ENCODE data around the gene GMDS. TPM values are rescaled to one million over a fixed set of nuclear protein-coding genes. Genes with fewer than 3 reads are reported as not detected.

The GMDS gene
- total RNA-seq, 2 donors from 2014 or later = 18.2 to 20.5 TPM

DNA sequence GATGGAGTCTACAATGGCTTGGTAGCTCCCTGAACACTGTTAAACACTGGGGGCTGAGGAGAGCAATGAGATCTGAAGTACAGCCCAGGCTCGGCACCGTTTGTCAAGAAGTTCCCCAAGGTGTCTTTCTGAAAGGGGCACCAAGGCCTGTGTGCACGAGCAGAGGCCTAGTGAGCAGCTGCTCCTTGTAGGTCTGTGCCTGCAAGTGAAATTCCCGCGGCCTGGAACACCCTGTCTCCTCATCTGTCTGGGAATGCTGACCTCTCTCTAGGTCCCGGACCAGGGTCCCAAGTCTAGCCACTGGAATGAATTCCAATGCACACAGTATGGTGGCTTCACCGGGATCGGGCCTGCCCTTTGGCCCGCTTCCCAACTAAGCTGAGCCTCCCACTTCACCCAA lies 500.9 kb downstream of the GMDS start:
- no peaks in the 10 kb centered on the region for H3K9me3 ChIP-seq (ENCODE audit: control insufficient read depth, low read length, poor library complexity, severe bottlenecking)
- Mint-ChIP-seq H3K4me3 (no peak overlapping the region), H3K36me3 (ENCODE audit: low read depth) (peaks cover 3% of the 10 kb centered on the region), H3K27me3 (no peaks in the 10 kb centered on the region), H3K4me1 (peaks cover 2% of the 10 kb centered on the region), H3K27ac (no peak overlapping the region)
- ATAC-seq (no peak), DNase-seq (no peak)

DNA sequence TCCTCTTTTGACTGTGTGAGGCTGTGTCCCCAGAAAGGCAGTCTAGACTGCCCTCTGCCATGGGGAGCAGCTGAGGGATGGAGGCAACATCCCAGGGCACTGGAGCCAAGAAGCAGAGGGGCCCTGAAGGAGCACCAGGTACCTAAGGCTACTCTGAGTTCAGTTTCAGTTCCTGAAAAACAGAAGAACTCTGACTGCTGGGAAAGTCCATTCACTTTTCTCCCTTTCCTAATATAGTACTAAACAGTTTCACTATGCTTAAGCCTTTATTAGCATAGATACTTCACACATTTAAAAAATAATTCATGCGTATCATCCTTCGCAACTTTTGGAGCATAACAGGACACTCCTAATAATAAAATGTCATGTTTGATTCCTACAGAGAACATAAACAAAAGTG lies 505.7 kb downstream of the GMDS start:
- Mint-ChIP-seq H3K27me3 (no peaks in the 10 kb centered on the region), H3K4me3 (no peak overlapping the region), H3K27ac (no peak overlapping the region), H3K4me1 (peaks cover 2% of the 10 kb centered on the region), H3K36me3 (ENCODE audit: low read depth) (peaks cover 4% of the 10 kb centered on the region)
- ATAC-seq (no peak), DNase-seq (no peak)
- no peaks in the 10 kb centered on the region for H3K9me3 ChIP-seq (ENCODE audit: control insufficient read depth, low read length, poor library complexity, severe bottlenecking)

DNA sequence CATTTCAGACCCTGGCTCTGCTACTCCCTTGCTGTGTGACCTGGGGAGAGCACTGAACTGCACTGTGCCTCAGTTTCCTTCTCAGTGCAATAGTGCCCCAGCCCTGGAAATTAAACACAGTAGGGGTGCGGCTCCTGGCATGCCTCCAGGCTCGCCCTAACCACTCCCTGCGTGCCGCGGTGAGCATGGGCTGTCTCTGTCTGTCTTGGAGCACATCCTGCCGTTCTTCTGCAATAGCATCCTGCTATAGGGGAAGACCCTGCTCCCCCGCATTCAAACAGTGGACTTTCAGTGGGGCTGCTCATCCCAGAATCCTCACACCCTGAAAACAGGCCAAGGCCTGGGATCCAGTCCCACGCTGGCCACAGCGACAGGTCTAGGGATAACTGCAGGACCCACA lies 506.2 kb downstream of the GMDS start:
- Mint-ChIP-seq H3K27ac (no peak overlapping the region), H3K36me3 (ENCODE audit: low read depth) (peaks cover 4% of the 10 kb centered on the region), H3K4me3 (no peak overlapping the region), H3K4me1 (peaks cover 2% of the 10 kb centered on the region), H3K27me3 (no peaks in the 10 kb centered on the region)
- no peak for ATAC-seq
- no peaks in the 10 kb centered on the region for H3K9me3 ChIP-seq (ENCODE audit: control insufficient read depth, low read length, poor library complexity, severe bottlenecking)
- no peak for DNase-seq

DNA sequence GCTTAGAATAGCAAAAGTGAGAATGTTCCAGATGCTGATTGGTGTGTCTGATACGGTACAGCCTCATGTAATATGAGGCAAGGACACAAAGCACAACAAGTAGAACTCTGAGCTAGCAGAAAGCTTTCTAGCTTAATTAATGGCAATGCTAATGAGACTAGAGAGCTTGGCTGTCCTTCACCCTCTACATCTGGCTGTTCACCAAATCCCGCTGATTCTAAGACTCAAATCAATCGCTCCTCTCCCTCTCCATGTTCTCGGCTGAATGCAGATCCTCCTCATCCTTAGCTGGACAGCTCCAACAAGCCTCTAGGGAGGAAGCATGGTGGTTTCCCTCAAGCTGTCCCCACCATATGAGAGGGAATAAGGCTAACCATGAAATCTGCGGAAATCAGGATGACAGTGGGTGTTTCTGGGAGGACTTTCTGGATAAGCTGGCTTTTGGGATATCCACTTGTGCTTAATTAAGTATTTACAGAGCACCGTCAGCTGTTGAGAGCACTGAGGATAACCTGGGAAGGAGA lies 506.8 kb downstream of the GMDS start:
- ATAC-seq = no peak
- Mint-ChIP-seq H3K27me3 (no peaks in the 10 kb centered on the region), H3K4me3 (no peak overlapping the region), H3K36me3 (ENCODE audit: low read depth) (peaks cover 4% of the 10 kb centered on the region), H3K4me1 (peaks cover 2% of the 10 kb centered on the region), H3K27ac (no peak overlapping the region)
- no peaks in the 10 kb centered on the region for H3K9me3 ChIP-seq (ENCODE audit: control insufficient read depth, low read length, poor library complexity, severe bottlenecking)
- no peak for DNase-seq

DNA sequence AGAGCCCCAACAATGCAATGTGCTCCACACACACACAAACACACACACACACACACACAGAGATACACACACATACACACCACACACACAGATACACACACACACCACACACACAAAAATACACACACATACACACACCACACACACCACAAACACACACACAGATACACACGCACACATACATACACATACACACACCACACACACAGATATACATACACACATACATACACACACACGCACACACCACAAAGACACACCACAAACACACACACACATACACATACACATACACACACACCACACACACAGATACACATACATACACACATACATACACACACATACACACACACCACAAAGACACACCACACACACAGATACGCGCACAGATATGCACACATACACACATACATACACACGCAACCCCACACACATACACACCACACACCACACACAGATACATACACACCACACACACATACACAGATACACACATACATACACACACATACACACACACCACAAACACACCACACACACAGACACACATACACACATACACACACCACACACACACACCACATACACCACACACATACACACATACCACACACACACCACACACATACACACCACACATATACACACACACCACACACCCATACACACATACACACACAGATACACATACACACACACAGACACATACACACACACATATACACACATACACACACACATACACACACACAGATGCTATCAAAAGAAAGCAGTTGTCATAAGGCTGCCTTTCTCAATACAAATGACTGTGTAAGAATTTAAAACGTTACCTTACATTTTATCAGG lies 507.7 kb downstream of the GMDS start:
- H3K27ac Mint-ChIP-seq = no peak overlapping the region
- DNase-seq (no peak), ATAC-seq (no peak)
- H3K27me3 Mint-ChIP-seq = no peaks in the 10 kb centered on the region
- H3K4me3 Mint-ChIP-seq = no peak overlapping the region
- peaks cover 7% of the 10 kb centered on the region for H3K36me3 Mint-ChIP-seq (ENCODE audit: low read depth)
- H3K9me3 ChIP-seq (ENCODE audit: control insufficient read depth, low read length, poor library complexity, severe bottlenecking) = no peaks in the 10 kb centered on the region
- H3K4me1 Mint-ChIP-seq = peaks cover 2% of the 10 kb centered on the region

DNA sequence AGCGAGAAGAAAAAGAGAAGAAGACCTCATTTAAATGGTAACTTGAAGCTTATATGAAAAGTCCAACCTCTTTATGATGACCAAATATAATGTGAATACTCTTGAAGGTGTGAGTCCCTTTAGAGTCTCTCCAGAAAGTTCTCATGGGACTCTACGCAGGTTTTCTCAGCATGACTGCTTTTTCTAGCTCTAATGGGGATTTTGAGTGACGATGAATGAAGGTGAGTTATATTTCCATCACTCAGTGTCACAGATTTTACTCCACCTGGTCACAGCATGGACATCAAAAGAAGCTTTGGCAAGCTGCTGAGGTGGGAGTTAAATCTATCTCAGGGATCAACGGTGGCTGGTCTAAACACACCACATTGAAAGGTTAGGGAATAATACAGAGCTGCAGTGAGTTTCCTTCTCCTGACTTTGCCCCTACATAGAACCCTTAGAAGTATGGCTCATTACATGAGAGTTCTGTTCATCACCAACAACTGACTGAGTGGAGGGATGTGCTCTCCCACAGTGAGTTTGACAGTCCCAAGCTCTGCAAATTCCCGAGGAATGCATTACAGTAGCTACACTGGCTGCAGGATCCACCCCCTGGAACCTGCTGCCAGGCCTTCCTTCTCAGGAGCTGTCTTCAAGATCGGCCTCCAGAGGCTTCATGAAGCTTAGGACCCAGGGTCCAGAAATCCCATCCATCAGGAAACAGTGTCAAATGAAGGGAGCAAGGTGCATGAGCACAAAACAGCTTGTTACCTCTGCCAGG lies 508.9 kb downstream of the GMDS start:
- H3K4me1 Mint-ChIP-seq = peaks cover 2% of the 10 kb centered on the region
- H3K27ac Mint-ChIP-seq = no peak overlapping the region
- ATAC-seq = no peak

DNA sequence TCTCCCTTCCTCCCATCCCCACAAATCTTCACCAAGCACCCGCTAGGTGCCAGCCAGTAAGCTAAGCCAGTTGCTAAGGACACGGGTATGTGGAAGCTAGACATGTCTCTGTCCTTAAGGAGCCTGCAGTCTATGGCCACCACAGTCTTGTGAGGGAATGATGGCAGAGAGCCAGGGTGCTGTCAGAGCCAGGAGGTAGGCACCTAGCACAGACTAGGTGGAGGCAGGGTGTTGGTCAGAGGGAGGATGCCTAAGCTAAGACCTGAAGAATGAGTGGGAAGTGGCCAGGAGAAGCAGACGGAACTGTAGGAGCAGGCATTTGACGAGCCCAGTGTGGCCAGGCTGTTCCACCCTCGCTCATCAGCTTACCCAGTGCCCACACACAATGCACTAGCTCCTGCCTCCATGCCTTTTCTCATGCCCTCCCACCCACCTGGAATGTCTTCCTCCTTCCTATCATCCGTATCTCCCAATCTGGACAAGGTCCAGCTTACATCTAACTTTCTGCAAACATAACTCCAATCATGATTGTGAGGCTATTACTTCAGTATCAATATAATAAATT lies 510.1 kb downstream of the GMDS start:
- Mint-ChIP-seq H3K4me1 (no peaks in the 10 kb centered on the region), H3K36me3 (ENCODE audit: low read depth) (peaks cover 15% of the 10 kb centered on the region), H3K4me3 (no peak overlapping the region), H3K27ac (no peak overlapping the region), H3K27me3 (no peaks in the 10 kb centered on the region)
- ATAC-seq (no peak), DNase-seq (no peak)
- H3K9me3 ChIP-seq (ENCODE audit: control insufficient read depth, low read length, poor library complexity, severe bottlenecking) = no peaks in the 10 kb centered on the region

More for the DNA sequence above, 508.9 kb downstream of the GMDS start:
- H3K9me3 ChIP-seq (ENCODE audit: control insufficient read depth, low read length, poor library complexity, severe bottlenecking) = no peaks in the 10 kb centered on the region
- no peak overlapping the region for H3K4me3 Mint-ChIP-seq
- DNase-seq = no peak
- peaks cover 13% of the 10 kb centered on the region for H3K36me3 Mint-ChIP-seq (ENCODE audit: low read depth)
- H3K27me3 Mint-ChIP-seq = no peaks in the 10 kb centered on the region

DNA sequence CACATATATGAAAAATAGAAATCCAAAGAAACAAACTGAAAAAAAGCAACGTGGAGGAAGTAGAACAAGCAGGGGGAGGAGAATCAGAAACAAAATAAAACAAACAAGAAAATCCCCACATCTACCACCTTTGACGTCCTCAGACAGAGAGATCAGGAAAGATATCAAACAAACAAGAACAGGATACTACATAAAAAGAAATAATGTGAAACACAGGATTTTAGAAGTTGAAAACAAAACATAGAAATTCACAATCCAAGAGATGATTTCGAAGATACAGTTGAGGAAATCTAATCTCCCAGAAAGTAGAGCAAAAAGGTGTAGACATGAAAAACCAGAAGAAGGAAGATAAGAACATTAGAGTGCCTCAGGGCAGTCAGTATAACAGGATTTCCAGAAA lies 514.5 kb downstream of the GMDS start:
- no peak overlapping the region for H3K27ac Mint-ChIP-seq
- H3K36me3 Mint-ChIP-seq (ENCODE audit: low read depth) = peaks cover 13% of the 10 kb centered on the region
- no peaks in the 10 kb centered on the region for H3K4me1 Mint-ChIP-seq
- H3K9me3 ChIP-seq (ENCODE audit: control insufficient read depth, low read length, poor library complexity, severe bottlenecking) = no peaks in the 10 kb centered on the region
- H3K4me3 Mint-ChIP-seq = no peak overlapping the region
- H3K27me3 Mint-ChIP-seq = no peaks in the 10 kb centered on the region
- ATAC-seq = no peak
- DNase-seq = no peak

DNA sequence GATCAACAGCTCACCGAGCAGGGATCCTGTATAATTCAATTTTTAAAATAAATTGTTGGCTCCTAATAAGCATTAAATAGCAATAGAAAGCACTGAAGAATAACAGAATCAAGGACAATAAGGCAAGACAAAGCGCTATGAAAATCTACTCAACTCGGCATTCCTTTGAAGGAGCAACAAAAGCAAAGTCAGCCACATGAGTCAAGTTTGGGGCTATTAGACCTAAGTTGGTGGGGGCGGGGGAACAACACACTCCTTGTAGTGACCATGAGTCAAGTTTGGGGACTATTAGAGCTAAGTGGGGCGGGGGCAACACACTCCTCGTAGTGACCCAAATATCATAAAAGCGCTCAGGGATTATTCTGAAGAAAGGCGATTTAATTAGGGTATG lies 515.7 kb downstream of the GMDS start:
- ATAC-seq = no peak
- DNase-seq = no peak
- Mint-ChIP-seq H3K4me3 (no peak overlapping the region), H3K36me3 (ENCODE audit: low read depth) (peaks cover 15% of the 10 kb centered on the region), H3K4me1 (no peaks in the 10 kb centered on the region), H3K27ac (no peak overlapping the region), H3K27me3 (no peaks in the 10 kb centered on the region)
- no peaks in the 10 kb centered on the region for H3K9me3 ChIP-seq (ENCODE audit: control insufficient read depth, low read length, poor library complexity, severe bottlenecking)

DNA sequence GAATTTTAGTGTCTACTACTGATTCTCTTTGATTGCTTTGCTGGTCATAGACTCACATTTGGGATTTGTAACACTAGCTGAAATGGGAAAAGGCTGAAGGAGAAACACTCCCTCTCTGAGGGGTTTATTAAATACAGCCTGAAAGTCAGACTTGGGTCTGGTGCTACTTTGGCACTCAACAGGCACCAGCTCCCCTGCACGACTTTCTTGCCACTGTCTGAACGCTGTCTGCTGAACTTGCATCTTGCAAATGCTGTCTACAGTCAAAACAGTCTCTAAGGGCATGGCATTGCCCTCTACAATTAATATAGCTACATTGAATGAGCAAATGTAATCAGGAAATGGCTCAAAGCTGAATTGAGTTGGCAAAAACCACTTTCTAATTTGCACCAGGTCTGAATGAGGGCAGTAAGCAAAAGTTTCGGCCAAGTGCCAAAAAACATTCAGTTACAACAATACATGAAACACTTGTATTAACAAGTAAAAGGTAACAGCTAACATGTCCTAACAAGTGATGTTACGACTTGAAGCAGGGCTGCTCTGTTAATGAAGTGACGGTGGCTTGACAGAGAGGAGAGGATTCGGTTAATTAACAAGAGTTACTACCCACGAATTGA lies 516.2 kb downstream of the GMDS start:
- no peaks in the 10 kb centered on the region for H3K9me3 ChIP-seq (ENCODE audit: control insufficient read depth, low read length, poor library complexity, severe bottlenecking)
- Mint-ChIP-seq H3K4me3 (no peak overlapping the region), H3K27ac (no peak overlapping the region), H3K4me1 (no peaks in the 10 kb centered on the region), H3K36me3 (ENCODE audit: low read depth) (peaks cover 15% of the 10 kb centered on the region), H3K27me3 (no peaks in the 10 kb centered on the region)
- DNase-seq (no peak), ATAC-seq (no peak)

DNA sequence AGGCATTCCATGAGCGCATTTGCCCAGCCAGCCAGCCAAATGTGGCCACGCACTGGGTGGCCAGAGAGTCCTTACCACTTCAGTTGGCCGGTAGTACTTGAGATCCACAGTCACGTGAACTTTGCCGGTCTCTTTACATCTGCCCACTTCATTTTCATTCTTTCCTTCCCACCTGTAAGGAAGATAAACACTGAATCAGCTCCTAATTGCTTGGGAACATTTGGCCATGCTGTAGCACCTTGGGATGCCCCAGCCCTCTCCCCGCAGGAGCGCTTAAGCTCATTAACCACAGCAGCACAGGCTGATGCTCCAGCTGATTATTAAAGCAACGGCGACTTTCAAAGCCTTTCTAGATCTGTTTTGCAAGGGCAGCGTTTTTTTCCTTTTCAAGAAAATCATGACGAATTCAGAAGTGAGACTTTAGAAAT lies 519.0 kb downstream of the GMDS start:
- Mint-ChIP-seq H3K27me3 (no peaks in the 10 kb centered on the region), H3K4me1 (no peaks in the 10 kb centered on the region), H3K27ac (no peak overlapping the region), H3K4me3 (no peak overlapping the region), H3K36me3 (ENCODE audit: low read depth) (peaks cover 10% of the 10 kb centered on the region)
- DNase-seq (no peak), ATAC-seq (no peak)
- H3K9me3 ChIP-seq (ENCODE audit: control insufficient read depth, low read length, poor library complexity, severe bottlenecking) = no peaks in the 10 kb centered on the region

DNA sequence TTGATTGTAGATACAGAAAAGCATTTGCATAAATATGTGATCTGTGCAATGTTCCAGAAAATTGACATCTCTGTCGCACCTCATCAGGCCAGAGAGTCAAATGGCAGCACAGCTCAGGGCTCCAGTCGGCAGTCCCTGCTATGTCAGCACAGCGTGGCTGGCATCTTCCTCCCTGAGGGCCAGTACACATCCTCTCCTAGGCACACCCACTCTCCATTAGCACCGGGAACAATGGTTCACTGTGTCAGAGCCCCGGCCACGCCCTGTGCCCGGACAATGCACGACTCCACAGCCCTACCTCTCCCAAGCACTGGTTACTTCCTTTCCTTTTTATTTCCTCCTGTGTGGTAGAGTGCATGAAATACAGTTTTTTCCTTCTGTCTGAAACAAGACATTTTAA lies 520.8 kb downstream of the GMDS start:
- H3K27ac Mint-ChIP-seq = no peak overlapping the region
- no peak overlapping the region for H3K4me3 Mint-ChIP-seq
- H3K9me3 ChIP-seq (ENCODE audit: control insufficient read depth, low read length, poor library complexity, severe bottlenecking) = no peaks in the 10 kb centered on the region
- ATAC-seq (no peak), DNase-seq (no peak)
- H3K27me3 Mint-ChIP-seq = no peaks in the 10 kb centered on the region
- H3K4me1 Mint-ChIP-seq = peaks cover 2% of the 10 kb centered on the region
- H3K36me3 Mint-ChIP-seq (ENCODE audit: low read depth) = peaks cover 5% of the 10 kb centered on the region

DNA sequence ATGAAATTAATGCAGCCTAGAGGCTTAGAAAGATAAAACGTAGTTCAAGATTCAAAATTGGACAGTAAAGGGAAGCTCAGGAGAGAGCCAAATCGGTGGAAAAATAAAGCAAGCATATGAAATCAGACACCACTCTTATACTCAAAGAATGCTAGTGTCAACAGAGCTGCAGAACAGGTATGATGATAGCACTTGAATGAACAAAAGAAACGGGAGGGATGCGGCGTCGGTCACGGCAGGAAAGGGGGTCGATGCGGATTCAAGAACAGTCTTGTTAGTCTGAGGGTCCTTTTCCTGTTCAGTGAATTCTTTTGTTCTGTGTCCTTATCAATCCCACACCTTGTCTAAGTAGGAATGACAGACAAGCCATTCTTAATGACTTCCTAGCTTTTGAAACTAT lies 521.3 kb downstream of the GMDS start:
- no peak overlapping the region for H3K4me3 Mint-ChIP-seq
- no peaks in the 10 kb centered on the region for H3K27me3 Mint-ChIP-seq
- peaks cover 2% of the 10 kb centered on the region for H3K4me1 Mint-ChIP-seq
- DNase-seq = no peak
- no peaks in the 10 kb centered on the region for H3K9me3 ChIP-seq (ENCODE audit: control insufficient read depth, low read length, poor library complexity, severe bottlenecking)
- no peak overlapping the region for H3K27ac Mint-ChIP-seq
- no peak for ATAC-seq
- H3K36me3 Mint-ChIP-seq (ENCODE audit: low read depth) = peaks cover 5% of the 10 kb centered on the region
